Uterus (tissue), 4 donors: ENCODE data around the gene GPR107. TPM values are rescaled to one million over a fixed set of nuclear protein-coding genes. Genes with fewer than 3 reads are reported as not detected.
A peak's percentile ranks its signal among the peaks of the same experiment; 100 is the strongest.

ENCODE experiments used
- DNase-seq, 2 donors: peaks; one replicate each; pipeline ENCODE4 v3.0.0-alpha.2; 2019 to 2020
- H3K27ac ChIP-seq, 2 donors: fragments of 200-600 bp; sonication (generic); 1 replicate in 1 of 2; 2 replicates in 1 of 2; pipeline ENCODE4 v1.5.1; 2016 to 2018
- H3K27me3 ChIP-seq, 2 donors: fragments of 200-600 bp; sonication (generic); one replicate each; pipeline ENCODE4 v1.5.1; 2018 to 2019; ENCODE audit warnings: control low read depth in 1 of 2
- H3K36me3 ChIP-seq, 2 donors: fragments of 200-600 bp; sonication (generic); one replicate each; pipeline ENCODE4 v1.5.1; 2019; ENCODE audit warnings: control low read depth in 1 of 2
- H3K4me1 ChIP-seq, 2 donors: fragments of 200-600 bp; sonication (generic); one replicate each; pipeline ENCODE4 v1.5.1; 2018 to 2019; ENCODE audit warnings: control low read depth in 1 of 2
- H3K4me3 ChIP-seq, 2 donors: fragments of 200-600 bp; sonication (generic); 1 replicate in 1 of 2; 2 replicates in 1 of 2; pipeline ENCODE4 v1.5.1; 2018 to 2019; ENCODE audit warnings: mild to moderate bottlenecking in 1 of 2
- H3K9me3 ChIP-seq, 2 donors: fragments of 200-600 bp; sonication (generic); one replicate each; pipeline ENCODE4 v1.5.1; 2019; ENCODE audit warnings: control low read depth in 1 of 2
- POLR2A ChIP-seq, 2 donors: fragments of 450-650 bp; IDR thresholded peaks; one replicate each; pipeline ENCODE4 v1.6.1; 2016; ENCODE audit warnings: antibody characterized with exemption in 2 of 2, mild to moderate bottlenecking in 1 of 2, moderate library complexity in 1 of 2
- intact Hi-C: fragments of 100-400 bp; cut with DNase I; formaldehyde crosslinking; loops from one replicate; pipeline ENCODE4 v1.15.1; 2023; ENCODE audit warnings: low total_unique reads
- total RNA-seq, 4 donors: library from RNA; depleted of rRNA in 3 of 4; stranded (reverse); fragments of >200 nt in 3 of 4; gene quantifications; one replicate each; pipeline versions ENCODE4 v1.1.0 to v1.2.4, GENCODE V29; 2014 to 2023
- TF ChIP-seq, protein P1 (sequence below), 4 experiments: fragments of 200-600 bp in 2 of 4; fragments of 450-650 bp in 2 of 4; sonication (generic) in 2 of 4; IDR thresholded peaks; one replicate each; pipeline ENCODE4 v1.5.1; 2016 to 2019; ENCODE audit warnings: antibody characterized with exemption in 4 of 4, mild to moderate bottlenecking in 2 of 4, moderate library complexity in 1 of 4
- donor health status: DM: yes; HTN: yes; CAD: no.

Gene GPR107
- total RNA-seq, 4 donors from 2014 or later = 10.8 to 41.5 (median 26.7) TPM

DNA sequence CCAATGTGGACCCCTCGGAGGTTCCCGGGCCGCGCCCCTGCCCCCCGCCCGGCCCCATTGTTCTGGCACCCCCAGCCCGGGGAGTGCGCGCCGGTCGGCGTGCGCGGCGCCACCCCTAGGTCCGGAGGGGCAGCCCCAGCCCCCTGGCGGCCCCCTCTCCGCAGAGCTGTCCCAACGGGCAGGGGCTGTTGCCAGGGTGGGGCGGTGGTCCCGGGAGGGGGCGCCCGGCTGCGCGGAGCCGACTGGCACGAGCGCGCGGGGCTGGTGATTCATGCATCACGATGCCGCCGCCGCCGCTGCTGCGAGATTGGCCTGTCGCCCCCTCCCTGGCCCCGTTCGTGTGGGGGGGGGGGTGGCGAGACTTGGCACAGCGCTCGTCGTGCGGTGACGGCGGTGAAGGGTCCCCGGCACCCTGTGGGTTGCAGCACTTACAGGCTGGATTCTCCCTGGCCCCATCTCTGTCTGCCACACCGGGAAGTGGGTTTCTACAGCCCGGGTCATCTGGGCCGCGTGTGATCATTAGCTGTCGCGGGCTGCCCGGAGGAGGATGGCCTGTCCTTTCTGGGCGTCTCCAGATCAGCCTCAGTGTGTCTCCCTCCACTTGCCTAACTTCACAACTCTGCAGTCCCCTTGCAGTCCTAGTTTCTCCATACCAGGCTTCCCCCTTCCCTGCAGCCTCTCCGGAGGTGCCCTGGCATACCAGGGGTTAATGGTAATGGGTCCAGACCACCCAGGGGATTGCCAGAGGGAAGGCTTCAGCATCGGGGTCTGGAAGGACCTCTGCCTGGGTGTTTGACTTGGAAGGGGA lies 119.4 kb downstream of the GPR107 start:
- Histone ChIP-seq H3K27me3 (no peaks in the 10 kb centered on the region), H3K4me1 (no peaks in the 10 kb centered on the region), H3K27ac (peak overlapping the region; percentile 81 to 86), H3K36me3 (no peaks in the 10 kb centered on the region), H3K9me3 (no peaks in the 10 kb centered on the region), H3K4me3 (peak overlapping the region; percentile 44 to 67)
- TF ChIP-seq, protein P1, sequence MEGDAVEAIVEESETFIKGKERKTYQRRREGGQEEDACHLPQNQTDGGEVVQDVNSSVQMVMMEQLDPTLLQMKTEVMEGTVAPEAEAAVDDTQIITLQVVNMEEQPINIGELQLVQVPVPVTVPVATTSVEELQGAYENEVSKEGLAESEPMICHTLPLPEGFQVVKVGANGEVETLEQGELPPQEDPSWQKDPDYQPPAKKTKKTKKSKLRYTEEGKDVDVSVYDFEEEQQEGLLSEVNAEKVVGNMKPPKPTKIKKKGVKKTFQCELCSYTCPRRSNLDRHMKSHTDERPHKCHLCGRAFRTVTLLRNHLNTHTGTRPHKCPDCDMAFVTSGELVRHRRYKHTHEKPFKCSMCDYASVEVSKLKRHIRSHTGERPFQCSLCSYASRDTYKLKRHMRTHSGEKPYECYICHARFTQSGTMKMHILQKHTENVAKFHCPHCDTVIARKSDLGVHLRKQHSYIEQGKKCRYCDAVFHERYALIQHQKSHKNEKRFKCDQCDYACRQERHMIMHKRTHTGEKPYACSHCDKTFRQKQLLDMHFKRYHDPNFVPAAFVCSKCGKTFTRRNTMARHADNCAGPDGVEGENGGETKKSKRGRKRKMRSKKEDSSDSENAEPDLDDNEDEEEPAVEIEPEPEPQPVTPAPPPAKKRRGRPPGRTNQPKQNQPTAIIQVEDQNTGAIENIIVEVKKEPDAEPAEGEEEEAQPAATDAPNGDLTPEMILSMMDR (IDR thresholded peaks at IDR 0.05) = no peak
- TF ChIP-seq POLR2A (IDR thresholded peaks at IDR 0.05) = no peak
- intact Hi-C loops = no loop called here
- peak in 1 of 2 donors; percentile 53 for DNase-seq

DNA sequence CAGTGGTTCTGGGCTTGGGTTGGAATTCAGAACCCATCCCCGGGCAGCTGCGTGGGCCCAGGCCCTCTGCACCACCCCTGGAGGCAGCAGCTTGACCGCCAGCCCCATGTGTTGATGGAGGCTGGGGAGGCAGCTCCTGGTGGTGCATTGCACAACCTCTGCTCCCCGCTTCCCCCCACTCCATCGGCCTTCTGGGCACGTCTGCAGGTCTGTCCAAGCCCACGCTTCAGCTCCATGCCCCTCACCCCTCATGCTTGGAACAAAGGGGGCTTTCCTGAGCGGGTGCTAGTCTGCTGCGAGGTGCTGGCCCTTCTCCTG lies 119.9 kb downstream of the GPR107 start:
- no peaks in the 10 kb centered on the region for H3K27me3 ChIP-seq
- peak overlapping the region; percentile 44 to 67 for H3K4me3 ChIP-seq
- intact Hi-C loops = no loop called here
- TF ChIP-seq, protein P1 (IDR thresholded peaks at IDR 0.05) = no peak
- H3K27ac ChIP-seq = peak overlapping the region; percentile 81 to 86
- H3K36me3 ChIP-seq = no peaks in the 10 kb centered on the region
- peak in 1 of 2 donors; percentile 46 for DNase-seq
- H3K9me3 ChIP-seq = no peaks in the 10 kb centered on the region
- H3K4me1 ChIP-seq = no peaks in the 10 kb centered on the region

- DNase-seq = no peak
- H3K4me1 ChIP-seq = no peaks in the 10 kb centered on the region
- no peaks in the 10 kb centered on the region for H3K36me3 ChIP-seq
- H3K4me3 ChIP-seq = peak overlapping the region; percentile 44 to 67
- no peaks in the 10 kb centered on the region for H3K27me3 ChIP-seq
- peak overlapping the region; percentile 81 to 86 for H3K27ac ChIP-seq
- intact Hi-C loops = no loop called here
- H3K9me3 ChIP-seq = no peaks in the 10 kb centered on the region
- TF ChIP-seq, protein P1 (IDR thresholded peaks at IDR 0.05) = no peak
- no peak for TF ChIP-seq POLR2A (IDR thresholded peaks at IDR 0.05)
Measured at GRCh38 chr9:130174025-130174424, 120.3 kb downstream of the GPR107 start.

DNA sequence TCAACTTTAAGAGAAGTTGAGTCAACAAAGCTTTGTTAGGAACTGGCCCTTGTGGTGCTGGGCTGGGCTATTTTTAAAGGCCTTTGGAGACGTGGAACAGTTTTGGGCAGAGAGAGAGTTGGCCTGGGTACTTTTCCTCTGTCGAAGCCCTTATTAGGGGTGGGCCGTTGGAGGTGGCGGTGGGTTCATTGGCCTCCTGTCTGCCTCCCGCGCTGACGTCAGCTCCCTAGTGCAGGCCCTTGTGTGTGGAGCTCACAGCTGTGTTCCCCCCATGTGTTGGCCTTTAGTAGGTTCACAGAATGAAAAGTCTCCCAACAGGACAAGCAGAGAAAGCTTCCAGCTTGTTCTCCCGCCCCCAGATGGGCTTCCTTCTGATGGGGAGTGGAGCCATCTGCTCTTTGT lies 121.2 kb downstream of the GPR107 start:
- H3K9me3 ChIP-seq = no peaks in the 10 kb centered on the region
- no peak overlapping the region for H3K4me3 ChIP-seq
- peak; percentile 68 to 83 for DNase-seq
- intact Hi-C loops = no loop called here
- no peaks in the 10 kb centered on the region for H3K27me3 ChIP-seq
- TF ChIP-seq, protein P1 (IDR thresholded peaks at IDR 0.05) = no peak
- peak; percentile 23 to 54 for TF ChIP-seq POLR2A (IDR thresholded peaks at IDR 0.05)
- H3K27ac ChIP-seq = peak overlapping the region; percentile 81 to 86
- no peaks in the 10 kb centered on the region for H3K4me1 ChIP-seq
- H3K36me3 ChIP-seq = no peaks in the 10 kb centered on the region

- Histone ChIP-seq H3K27me3 (no peaks in the 10 kb centered on the region), H3K4me1 (no peaks in the 10 kb centered on the region), H3K4me3 (no peak overlapping the region), H3K9me3 (no peaks in the 10 kb centered on the region), H3K36me3 (no peaks in the 10 kb centered on the region), H3K27ac (peak overlapping the region; percentile 81 to 86)
- TF ChIP-seq, protein P1 (IDR thresholded peaks at IDR 0.05) = no peak
- TF ChIP-seq POLR2A (IDR thresholded peaks at IDR 0.05) = no peak
- intact Hi-C loops = no loop called here
- DNase-seq = no peak
Measured at GRCh38 chr9:130175355-130175754, 121.6 kb downstream of the GPR107 start.
